Stimulated activated CD4-positive, alpha-beta T cell treated with anti-CD3 and anti-CD28 coated beads, Interleukin-1b, Interleukin-23, amount 100 ng/mL, for 48 hours (primary cell): ENCODE results near the gene PXDN.
"Not testable (repeated sequence)": the region's sequence is repeated elsewhere in the genome, so short reads cannot be mapped to it uniquely, and the experiment has no call there.

Experiments used
- DNase-seq: peaks from one replicate; pipeline ENCODE4 v3.0.0-alpha.2; 2020

Gene PXDN

DNA sequence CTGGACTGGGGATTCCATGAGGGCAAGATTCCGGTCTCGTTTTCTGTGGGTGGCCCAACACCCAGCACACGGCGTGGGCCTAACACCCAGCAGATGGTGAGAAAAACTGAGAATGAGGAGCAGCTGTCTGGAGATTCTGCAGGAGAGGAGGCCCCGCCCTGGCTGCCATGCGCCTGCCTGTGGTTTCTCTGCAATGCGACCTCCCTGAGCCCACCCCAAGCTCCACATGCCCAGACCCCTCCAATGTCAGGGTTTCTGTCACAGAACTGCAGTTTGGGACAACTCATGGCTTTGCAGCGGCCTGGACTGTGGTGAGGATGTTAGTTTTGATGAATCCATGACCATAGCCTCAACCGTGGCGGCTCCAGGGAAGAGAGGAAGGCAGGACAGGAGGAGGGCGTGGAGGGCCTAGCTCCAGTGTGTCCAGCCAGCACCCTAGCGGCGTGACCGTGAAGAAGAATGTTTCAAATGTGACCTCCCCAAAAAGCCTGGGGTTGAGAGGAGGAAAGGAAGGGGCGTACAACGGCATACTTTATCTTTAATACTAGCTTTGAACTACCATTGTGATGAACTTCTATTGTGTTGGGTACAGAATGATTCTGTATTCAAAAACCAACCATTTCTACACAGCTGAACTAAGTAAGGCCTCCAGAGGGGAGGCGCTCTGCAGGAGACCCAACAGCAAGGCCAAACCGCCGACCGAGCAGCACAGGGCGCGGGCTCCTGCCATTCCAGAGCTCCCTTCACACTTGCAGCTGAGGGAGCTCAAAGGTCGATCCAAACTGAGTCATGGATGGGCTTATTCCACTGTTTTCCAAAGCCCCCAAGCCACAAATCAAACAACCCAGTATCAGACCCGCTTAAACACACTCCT, 3.4 kb downstream of the PXDN start:
- no peak for DNase-seq

DNA sequence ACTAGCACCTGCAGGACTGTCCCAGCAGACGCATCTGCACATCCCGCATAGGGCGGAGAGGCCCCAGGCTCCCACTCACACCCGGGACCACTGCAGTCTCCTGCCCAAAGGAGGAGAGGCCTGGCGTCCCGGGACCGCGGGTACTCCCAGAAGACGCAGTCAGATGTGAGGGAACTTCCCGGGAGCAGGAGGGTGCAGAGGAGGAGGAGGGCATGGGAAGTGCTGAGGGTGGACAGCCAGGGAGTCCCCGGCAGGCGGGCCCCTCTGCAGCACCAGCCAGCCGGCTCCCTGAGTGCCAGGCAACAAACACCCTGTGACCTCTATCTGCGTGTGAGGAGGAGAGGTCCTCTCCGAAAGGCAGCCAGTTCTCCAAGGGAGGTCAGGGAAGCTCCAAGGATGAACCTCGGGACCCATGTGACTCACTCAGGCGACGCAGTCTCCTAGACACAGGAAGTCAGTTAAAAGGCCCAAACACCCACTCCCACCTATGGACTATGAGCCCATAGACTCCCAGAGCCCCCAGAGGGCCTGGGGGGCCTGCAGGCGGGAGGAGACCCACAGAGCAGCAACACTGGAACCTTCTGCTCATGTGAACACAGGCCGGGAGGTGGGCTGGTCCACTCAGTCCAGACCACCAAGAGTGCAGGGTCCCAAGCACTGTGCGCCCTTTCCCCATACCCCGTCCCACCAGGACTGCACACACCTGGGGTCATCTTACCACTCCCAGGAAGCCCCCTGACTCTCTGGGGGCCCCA, 4.2 kb downstream of the PXDN start:
- DNase-seq: no peak

DNA sequence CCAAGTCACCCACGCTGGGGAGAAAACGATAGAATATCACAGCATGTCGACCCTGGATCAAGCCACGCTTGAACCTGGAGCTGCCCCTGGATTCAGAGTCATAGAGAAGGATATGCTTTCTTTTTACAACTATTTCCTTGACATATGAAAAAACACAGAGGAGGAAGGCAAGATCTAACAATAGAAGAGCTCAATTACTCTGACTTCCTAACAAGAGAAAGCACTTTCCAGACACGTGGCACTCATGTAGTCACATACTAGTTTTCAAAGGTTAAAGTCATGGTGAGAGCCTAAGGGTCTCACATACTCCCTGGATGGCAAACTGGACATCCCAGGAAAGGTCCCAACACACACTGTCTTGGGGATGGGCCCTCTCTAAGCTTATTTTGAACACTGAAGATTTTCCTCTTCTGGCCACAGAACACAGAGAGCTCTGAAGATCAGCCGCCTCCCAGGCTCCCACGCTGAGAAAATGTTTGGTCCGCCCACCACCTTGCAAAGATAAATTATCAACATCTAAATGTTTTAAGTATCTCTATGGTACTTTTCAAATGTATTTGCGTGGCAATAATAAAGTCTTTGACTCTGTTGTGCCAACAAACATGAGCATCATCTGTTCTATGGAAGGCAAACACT, 4.9 kb downstream of the PXDN start:
- DNase-seq: no peak

DNA sequence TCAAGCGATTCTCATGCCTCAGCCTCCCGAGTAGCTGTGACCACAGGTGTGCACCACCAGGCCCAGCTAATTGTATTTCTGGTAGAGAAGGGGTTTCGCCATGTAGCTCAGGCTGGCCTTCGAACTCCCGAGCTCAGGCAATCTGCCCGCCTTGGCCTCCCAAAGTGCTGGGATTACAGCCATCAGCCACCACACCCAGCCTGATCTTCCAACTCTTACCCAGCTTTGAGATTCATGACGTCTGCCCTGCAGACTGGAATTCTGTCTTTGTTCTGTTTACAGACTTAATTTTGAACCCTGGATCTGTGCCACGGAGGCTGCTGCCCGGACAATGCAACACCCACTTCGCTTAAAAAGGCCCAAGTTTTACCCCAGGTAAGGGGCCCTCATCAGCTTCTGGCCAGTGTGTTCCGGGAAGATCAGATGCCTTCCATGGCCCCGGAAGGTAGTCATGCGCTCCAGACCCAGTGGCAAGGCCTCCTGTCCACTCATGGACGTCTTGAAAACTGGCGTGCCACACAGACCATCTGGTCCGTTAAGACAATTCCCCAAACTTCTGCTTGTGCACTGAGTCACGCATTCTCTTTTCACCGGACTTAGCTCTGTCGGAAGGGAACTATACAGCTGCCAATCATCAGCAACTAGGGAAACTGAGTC, 5.5 kb downstream of the PXDN start:
- no peak for DNase-seq

DNA sequence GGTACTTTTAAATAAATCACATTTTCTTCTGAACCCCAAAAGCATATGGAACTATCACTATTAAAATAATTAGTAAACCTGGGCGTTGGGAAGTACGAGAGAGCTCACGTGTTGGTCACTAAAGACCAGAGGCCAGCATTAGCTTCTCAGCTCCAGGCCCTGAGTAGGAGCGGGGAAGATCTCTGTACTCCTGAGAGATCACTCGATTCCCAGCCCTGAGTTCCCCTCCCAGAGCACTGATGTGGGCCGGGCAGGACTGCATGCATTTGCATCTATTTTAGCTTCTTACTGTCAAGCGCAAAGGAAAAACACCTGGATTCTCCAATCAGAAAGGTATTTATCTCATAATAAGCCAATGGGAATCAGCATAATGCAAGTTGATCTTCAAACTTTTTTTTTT, 6.2 kb downstream of the PXDN start:
- no peak for DNase-seq

DNA sequence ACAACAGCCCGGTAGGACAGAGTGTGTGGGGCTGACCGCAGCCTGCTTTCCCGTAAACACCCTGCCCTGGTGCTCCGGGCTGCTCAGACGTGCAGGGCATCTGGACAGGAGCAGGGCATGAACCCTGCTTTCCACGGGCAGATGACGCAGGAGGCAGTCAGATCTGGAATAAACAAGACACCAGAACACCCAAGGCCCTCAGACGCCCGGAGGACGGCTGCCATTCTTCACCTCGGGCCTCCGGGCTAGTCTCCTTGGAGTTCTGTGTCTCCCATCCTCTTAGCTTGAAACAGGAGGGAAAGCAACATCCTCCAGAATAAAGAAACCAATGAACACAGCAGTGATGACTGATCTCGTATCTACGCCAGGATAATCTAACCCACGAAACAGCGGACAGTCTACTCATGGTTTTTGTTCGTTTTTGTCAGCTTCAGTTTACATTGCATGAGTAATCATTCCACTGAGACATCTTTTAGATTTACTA, 7.3 kb downstream of the PXDN start:
- no peak for DNase-seq

DNA sequence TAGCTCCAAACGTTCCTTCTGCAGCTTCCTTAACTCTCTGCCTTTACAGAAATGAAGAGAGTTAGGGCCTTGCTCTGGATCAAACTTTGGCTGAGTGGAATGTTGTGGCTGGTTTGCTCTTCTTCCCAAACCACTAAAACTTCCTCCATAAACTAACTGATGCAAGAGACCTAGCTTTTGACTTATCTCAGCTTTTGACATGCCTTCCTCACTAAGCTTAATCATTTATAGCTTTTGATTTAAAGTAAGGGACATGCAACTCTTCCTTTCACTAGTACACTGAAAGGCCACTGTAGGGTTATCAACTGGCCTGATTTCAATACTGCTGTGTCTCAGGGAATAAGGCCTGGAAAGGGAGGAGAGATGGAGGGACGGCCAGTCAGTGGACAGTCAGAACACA, 8.3 kb downstream of the PXDN start:
- no peak for DNase-seq

DNA sequence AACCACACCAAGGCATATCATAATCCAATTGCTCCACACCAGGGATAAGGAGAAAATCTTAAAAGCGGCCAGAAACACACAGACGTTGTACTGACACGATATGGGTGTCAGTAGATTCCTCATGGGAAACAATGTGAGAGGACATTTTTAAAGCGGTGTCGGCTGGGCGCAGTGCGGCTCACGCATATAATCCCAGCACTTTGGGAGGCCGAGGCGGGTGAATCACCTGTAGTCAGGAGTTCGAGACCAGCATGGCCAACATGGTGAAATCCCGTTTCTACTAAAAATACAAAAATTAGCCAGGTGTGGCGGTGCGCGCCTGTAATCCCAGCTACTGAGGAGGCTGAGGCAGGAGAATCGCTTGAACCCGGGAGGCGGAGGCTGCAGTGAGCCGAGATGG, 11.0 kb downstream of the PXDN start:
- not testable (repeated sequence) for DNase-seq

DNA sequence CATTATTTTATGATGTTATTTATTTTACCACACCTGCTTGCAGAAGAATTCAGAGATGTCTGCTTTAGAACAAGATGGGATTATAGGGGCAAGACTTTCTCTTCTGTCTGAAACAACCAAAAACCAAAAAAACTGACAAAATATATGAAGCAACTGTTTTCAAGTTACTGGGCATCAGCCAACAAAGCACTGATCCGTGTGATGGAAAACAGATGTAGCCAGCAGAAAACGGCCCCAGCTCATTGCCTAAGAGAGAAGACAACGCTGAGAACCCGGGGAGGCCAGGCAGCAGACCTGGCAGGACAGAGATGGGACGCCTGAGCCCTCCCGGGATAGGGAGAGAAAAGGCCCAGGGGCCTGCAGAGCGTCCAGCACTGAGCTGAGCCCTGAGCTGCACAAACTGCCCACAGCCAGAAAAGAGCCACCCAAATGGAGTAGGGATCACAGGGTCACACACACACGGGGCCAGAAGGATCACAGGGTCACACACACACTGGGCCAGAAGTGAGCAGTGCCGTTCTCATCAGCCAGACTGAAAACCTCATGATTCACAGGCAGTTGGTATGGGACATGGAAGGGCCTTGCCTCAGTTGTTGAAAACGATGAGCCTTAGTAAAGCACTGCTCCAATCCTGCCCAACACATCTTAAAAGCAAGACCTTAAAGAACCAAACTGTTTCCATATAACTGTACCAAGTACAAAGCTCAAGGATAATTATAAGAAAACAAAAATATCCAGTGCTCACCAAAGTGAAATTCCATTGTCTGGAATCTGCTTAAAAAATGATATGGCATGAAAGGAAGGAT, 12.1 kb downstream of the PXDN start:
- DNase-seq: no peak

DNA sequence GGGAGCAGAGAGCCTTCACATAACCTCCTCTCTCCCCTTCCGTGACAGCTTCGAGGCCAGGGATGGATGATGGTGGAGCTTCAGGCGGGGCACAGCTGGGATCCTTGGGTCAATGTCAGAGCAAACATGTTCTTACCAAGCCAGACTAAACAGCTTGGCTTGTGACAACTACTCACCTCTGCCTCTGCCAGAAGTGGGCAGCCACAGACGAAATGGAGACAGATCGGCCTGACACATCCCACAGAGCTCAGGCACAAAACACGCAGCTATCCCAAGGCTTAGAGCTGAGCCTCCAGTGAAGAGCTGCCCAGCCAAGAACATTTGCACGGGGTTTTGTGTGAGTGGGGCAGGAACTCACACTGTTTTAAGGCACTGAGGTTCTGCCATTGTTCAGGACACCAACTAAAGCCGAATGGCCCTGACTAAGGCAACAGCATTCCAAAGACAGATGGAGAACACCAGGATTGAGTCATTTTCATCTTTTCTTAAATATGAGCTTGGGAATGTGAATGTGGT, 12.8 kb downstream of the PXDN start:
- no peak for DNase-seq

DNA sequence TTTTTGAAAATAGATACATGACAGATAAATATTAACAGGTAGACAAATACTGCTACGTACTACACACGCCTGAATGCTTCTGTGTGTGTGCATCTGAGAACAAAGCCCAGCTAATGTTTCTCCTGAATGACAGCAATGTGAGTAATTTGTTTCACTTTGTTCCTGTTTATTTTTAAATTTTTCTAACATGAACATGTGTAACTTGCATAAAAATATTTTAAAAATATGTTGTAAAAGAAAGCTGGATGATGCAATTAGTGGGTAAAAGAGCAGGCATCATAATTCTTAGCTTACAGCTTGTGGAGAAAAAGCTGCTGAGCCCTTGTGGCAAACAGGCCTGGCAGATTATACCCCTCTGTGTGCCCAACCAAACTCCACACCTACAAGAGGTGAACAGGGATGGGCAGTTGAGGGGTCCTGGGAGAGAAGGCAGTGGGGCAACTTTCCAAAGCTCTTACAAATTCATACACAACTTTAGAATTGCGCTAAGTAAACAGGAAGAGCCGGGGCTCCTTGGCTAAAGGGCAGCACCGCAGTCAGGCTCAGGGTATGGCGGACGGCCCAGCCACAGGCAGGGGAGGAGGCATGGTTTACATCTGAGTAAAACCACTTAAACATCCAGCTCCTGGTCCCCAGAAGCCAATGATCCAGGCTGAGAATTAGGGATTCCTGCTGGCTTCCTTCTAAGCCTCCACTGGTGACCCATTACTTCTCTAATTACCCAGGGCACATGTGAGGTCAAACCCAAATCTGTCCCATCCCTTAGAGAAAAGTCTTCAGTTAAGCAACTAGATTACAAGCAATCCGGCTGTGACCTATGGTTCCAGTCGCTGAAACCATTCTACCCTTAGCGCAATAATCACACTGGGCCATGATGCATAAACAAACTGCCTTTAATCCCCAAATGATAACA, 14.0 kb downstream of the PXDN start:
- DNase-seq: no peak

DNA sequence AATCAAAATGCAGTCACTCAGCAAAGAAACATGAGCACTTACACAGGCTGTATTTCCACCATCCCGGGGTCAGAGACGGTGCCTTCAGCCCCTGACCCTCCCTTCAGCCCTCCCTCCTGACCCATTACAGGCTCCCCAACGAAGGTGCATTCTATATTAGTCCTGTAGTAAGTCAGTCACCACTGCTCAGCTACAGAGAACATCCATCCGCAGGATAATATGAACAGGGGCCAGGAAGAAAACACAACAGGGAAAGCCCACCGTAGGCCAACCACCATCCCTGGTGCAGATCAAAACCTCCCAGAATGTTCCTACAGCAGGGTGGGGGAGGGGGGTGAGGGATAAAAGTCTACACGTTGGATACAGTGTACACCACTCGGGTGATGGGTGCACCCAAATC, 15.1 kb downstream of the PXDN start:
- DNase-seq: no peak

DNA sequence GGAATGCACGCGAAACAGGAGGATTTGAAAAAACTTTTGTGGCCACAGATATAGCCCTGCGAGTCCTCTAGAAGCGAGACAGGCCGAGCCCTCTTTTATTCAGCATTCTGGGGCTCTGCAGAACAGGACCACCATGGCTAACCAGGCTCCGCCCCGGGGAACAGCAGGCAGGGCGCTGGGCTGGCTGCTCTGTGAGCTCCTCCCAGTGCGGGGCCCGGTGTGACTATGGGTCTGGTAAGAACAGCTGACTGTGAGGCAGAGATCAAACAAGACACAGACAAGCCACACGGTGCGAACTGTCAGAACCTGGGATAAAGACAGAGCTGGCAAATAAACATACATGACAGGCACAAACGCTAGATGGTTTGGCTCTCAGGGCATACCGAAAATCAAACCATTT, 15.5 kb downstream of the PXDN start:
- DNase-seq: no peak

DNA sequence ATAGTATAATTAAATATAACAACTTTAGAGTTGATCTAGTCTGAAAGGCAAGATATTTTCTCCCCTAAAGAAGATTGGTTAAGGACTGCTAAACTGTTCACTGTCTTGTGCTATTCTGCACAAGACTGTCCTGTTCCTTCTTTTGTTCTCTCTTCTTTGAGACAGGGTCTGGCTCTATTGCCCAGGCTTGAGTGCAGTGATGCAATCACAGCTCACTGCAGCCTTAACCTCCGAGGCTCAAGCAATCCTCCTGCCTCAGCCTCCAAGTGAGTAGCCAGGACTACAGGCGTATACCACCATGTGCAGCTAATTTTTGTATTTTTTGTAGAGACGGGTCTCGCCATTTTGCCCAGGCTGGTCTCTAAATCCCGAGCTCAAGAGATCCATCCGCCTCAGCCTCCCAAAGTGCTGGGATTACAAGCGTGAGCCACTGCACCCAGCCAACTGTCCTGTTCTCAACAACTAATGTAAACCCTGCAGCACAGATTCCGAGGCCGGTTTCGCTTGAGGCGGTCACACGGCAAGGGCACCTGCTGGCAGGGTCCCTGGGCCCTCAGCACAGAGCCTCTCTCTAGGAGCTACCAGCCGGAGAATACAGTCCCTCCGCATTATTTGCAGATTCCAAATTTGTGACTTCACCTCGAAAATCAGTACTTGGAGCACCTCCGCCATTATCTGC, 16.4 kb downstream of the PXDN start:
- DNase-seq: no peak

DNA sequence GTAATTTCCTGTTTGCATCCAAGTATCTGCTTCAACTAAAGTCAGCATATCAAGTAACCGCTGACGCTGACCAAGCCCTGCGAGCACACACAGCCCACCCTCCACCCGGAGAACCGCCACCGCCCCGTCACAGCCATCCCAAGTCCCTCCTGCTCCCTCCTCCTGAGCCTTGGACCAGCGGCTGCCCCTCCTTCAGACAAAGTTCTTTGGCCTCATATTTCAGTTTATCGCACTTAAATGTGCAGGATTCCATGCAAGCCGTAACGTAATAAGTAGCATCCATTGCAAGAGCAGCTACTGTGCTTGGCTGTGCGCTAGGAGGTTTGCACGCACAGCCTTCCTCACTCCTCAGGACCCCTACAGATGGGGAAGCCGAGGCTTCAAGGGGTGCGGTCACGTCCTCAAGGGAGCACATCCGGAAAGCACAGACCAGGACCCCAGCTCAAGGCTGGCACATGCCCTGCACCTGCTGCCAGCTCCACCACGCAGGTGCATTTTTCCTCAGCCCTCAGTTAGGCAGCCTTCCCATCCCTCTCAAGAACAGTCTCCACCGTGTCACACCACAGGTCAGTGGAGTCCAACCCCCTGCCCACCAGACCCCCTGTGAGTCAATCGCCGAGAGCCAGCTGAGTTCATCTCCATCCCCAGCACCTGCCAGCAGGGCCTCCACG, 17.1 kb downstream of the PXDN start:
- no peak for DNase-seq

DNA sequence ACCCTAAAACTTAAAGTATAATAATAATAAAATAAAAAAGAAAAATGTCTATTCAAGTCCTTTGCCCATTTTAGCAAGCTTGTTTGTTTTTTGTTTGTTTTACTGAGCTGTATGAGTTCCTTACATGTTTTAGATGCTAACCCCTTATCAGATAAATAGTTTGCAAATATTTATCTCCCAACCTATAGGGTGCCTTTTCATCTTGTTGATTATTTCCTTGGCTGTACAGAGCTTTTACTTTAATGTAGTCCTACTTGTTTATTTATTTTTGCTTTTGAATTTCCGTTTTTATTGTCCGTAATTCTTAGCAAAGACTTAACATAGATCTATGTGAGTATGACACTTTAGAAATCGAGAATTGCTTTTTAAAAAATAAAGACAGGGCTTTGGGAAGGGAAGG, 17.8 kb downstream of the PXDN start:
- no peak for DNase-seq

DNA sequence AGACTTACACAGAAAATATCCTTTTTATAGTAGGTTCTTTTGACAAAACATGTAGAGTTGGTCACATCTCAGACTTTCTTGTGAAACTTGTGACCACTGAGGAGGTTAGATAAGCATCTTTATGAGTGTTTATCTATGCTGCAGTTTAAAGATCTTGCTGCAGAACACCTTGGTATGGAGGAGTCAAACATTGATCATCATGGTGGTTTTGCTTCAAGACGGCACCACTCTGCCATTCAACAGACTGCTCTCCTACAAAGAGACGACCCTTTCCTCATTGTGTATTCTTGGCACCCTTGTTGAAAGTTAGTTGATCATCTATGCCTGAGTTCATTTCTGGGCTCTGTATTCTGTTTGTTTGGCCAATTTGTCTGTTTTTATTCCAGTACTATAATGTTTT, 20.0 kb downstream of the PXDN start:
- not testable (repeated sequence) for DNase-seq

DNA sequence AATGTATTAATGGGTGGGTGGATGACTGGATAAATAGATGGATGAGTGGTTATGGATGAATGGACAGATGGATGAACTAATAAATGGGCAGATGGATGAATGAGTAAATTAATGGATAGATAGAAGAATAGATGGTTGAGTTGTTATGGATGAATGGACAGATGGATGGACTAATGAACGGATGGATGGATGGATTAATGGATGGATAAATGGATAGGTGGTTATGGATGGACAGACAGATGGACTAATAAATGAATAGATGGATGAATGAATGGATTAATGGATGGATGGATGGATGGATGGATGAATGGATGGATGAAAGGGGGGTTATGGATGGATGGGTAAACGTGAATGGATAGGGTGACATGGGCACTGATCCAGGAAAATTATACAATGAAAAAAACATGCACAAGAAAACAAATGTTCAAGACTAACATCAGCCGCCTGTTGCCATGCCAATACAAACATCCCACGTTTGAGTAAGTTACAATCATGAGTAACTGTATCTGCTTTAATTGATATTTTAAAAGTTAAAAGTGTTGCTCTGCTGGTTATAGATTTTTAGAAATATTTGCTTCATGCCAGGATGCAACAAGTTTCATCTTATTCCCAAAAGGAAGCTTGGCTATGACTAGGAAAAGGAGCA, 20.8 kb downstream of the PXDN start:
- no peak for DNase-seq

DNA sequence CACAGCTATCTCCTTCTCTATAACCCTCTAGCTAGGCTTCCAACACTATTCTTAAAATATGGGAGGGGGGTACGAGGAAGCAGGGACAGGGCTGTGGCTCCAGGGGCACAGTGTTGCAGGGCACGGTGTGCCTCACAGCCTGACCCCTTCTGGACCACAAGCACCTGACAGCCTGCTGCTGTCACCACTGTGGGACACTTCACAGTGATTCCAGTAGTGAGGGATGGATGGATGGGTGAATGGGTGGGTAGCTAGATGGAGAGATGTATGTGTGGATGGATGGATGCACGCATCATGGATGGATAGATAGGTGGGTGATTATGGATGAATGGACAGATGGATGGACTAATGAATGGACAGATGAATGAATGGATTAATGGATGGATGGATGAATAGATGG, 21.6 kb downstream of the PXDN start:
- no peak for DNase-seq
